Central memory CD8-positive, alpha-beta T cell (primary cell): ENCODE data around the gene PRELP.

ENCODE experiments used
- ATAC-seq: fragments of 150-1000 bp; cut with Tn5 transposase; replicated peaks from 2 replicates; pipeline ENCODE4 v1.10.0; 2022; ENCODE audit warnings: mild to moderate bottlenecking, moderate FRiP score, moderate number of reproducible peaks; ENCODE audit not compliant: poor library complexity, severe bottlenecking; ENCODE audit errors: extremely low read depth
- DNase-seq, 2 donors: peaks; one replicate each; pipeline ENCODE4 v3.0.0; 2021; ENCODE audit warnings: low spot score in 2 of 2
- H3K27ac Mint-ChIP-seq: one replicate; pipeline ENCODE4 v1.8.0; 2022; ENCODE audit warnings: low read depth, mild to moderate bottlenecking, moderate library complexity, mixed read lengths
- H3K27me3 Mint-ChIP-seq: one replicate; pipeline ENCODE4 v1.8.0; 2022; ENCODE audit warnings: mixed read lengths
- H3K36me3 Mint-ChIP-seq: one replicate; pipeline ENCODE4 v1.8.0; 2022; ENCODE audit warnings: mild to moderate bottlenecking, moderate library complexity, mixed read lengths; ENCODE audit not compliant: insufficient read depth
- H3K4me1 Mint-ChIP-seq: one replicate; pipeline ENCODE4 v1.8.0; 2022; ENCODE audit warnings: mixed read lengths
- H3K4me3 Mint-ChIP-seq: one replicate; pipeline ENCODE4 v1.8.0; 2022; ENCODE audit warnings: mild to moderate bottlenecking, moderate library complexity, mixed read lengths
- H3K9me3 Mint-ChIP-seq: one replicate; pipeline ENCODE4 v1.8.0; 2022; ENCODE audit warnings: mixed read lengths

Gene PRELP

GRCh38 chr1:203475012-203475981 lies at the start of gene PRELP:
TSS of gene PRELP (plus strand) at chr1:203475806. CDS start at chr1:203483185, 7,379 bp downstream.
- Mint-ChIP-seq H3K4me3 (no peak within 1 kb of the TSS), H3K27ac (no peak within 1 kb of the TSS), H3K4me1 (no peaks in the 10 kb centered on the region), H3K9me3 (no peaks in the 10 kb centered on the region), H3K36me3 (no peaks in the 10 kb centered on the region), H3K27me3 (peaks cover 54% of the 10 kb centered on the region)
- DNase-seq = no peak
- ATAC-seq = no peak

GRCh38 chr1:203426366-203426765 lies 49.2 kb upstream of the PRELP start:
- no peak for ATAC-seq
- Mint-ChIP-seq H3K4me3 (no peak overlapping the region), H3K9me3 (no peaks in the 10 kb centered on the region), H3K27me3 (peaks cover 82% of the 10 kb centered on the region), H3K27ac (no peak overlapping the region), H3K4me1 (no peaks in the 10 kb centered on the region), H3K36me3 (no peaks in the 10 kb centered on the region)
- DNase-seq = no peak

GRCh38 chr1:203426870-203427269 lies 48.7 kb upstream of the PRELP start:
- Mint-ChIP-seq H3K27ac (no peak overlapping the region), H3K36me3 (no peaks in the 10 kb centered on the region), H3K9me3 (no peaks in the 10 kb centered on the region), H3K4me1 (no peaks in the 10 kb centered on the region), H3K27me3 (peaks cover 82% of the 10 kb centered on the region), H3K4me3 (no peak overlapping the region)
- ATAC-seq (no peak), DNase-seq (no peak)

GRCh38 chr1:203427451-203427850 lies 48.2 kb upstream of the PRELP start:
- Mint-ChIP-seq H3K4me3 (no peak overlapping the region), H3K9me3 (no peaks in the 10 kb centered on the region), H3K36me3 (no peaks in the 10 kb centered on the region), H3K27me3 (peaks cover 82% of the 10 kb centered on the region), H3K4me1 (no peaks in the 10 kb centered on the region), H3K27ac (no peak overlapping the region)
- no peak for DNase-seq
- ATAC-seq = no peak

GRCh38 chr1:203428981-203429599 lies 46.5 kb upstream of the PRELP start:
- Mint-ChIP-seq H3K4me1 (no peaks in the 10 kb centered on the region), H3K27ac (no peak overlapping the region), H3K4me3 (no peak overlapping the region), H3K27me3 (peaks cover 84% of the 10 kb centered on the region), H3K36me3 (no peaks in the 10 kb centered on the region), H3K9me3 (no peaks in the 10 kb centered on the region)
- ATAC-seq (no peak), DNase-seq (no peak)

GRCh38 chr1:203435615-203436014 lies 40.0 kb upstream of the PRELP start:
- H3K4me3 Mint-ChIP-seq = no peak overlapping the region
- peaks cover 42% of the 10 kb centered on the region for H3K27me3 Mint-ChIP-seq
- no peaks in the 10 kb centered on the region for H3K4me1 Mint-ChIP-seq
- no peaks in the 10 kb centered on the region for H3K9me3 Mint-ChIP-seq
- H3K27ac Mint-ChIP-seq = no peak overlapping the region
- no peak for ATAC-seq
- peaks cover 1% of the 10 kb centered on the region for H3K36me3 Mint-ChIP-seq
- DNase-seq = no peak

- Mint-ChIP-seq H3K4me3 (no peak overlapping the region), H3K27me3 (peaks cover 48% of the 10 kb centered on the region), H3K36me3 (peaks cover 1% of the 10 kb centered on the region), H3K9me3 (no peaks in the 10 kb centered on the region), H3K4me1 (no peaks in the 10 kb centered on the region), H3K27ac (no peak overlapping the region)
- no peak for ATAC-seq
- DNase-seq = no peak
Observed at GRCh38 chr1:203437696-203438315, 37.8 kb upstream of the PRELP start.

- Mint-ChIP-seq H3K9me3 (no peaks in the 10 kb centered on the region), H3K27ac (no peak overlapping the region), H3K27me3 (peaks cover 45% of the 10 kb centered on the region), H3K4me1 (no peaks in the 10 kb centered on the region), H3K36me3 (peaks cover 1% of the 10 kb centered on the region), H3K4me3 (no peak overlapping the region)
- no peak for DNase-seq
- no peak for ATAC-seq
Observed at GRCh38 chr1:203439131-203439730, 36.4 kb upstream of the PRELP start.

GRCh38 chr1:203440771-203441170 lies 34.8 kb upstream of the PRELP start:
- no peak for DNase-seq
- no peak for ATAC-seq
- H3K4me3 Mint-ChIP-seq = no peak overlapping the region
- H3K4me1 Mint-ChIP-seq = no peaks in the 10 kb centered on the region
- H3K27ac Mint-ChIP-seq = no peak overlapping the region
- H3K9me3 Mint-ChIP-seq = no peaks in the 10 kb centered on the region
- H3K36me3 Mint-ChIP-seq = peaks cover 1% of the 10 kb centered on the region
- H3K27me3 Mint-ChIP-seq = peaks cover 39% of the 10 kb centered on the region

- Mint-ChIP-seq H3K4me3 (no peak overlapping the region), H3K27ac (no peak overlapping the region), H3K9me3 (no peaks in the 10 kb centered on the region), H3K36me3 (peaks cover 1% of the 10 kb centered on the region), H3K4me1 (no peaks in the 10 kb centered on the region), H3K27me3 (peaks cover 39% of the 10 kb centered on the region)
- no peak for DNase-seq
- ATAC-seq = no peak
Observed at GRCh38 chr1:203441766-203442165, 33.8 kb upstream of the PRELP start.

GRCh38 chr1:203442821-203443220 lies 32.8 kb upstream of the PRELP start:
- Mint-ChIP-seq H3K36me3 (peaks cover 1% of the 10 kb centered on the region), H3K27me3 (peaks cover 39% of the 10 kb centered on the region)

GRCh38 chr1:203443296-203443695 lies 32.3 kb upstream of the PRELP start:
- Mint-ChIP-seq H3K4me1 (no peaks in the 10 kb centered on the region), H3K36me3 (peaks cover 1% of the 10 kb centered on the region), H3K4me3 (no peak overlapping the region), H3K27me3 (peaks cover 39% of the 10 kb centered on the region), H3K9me3 (no peaks in the 10 kb centered on the region), H3K27ac (no peak overlapping the region)
- DNase-seq (no peak), ATAC-seq (no peak)

More at GRCh38 chr1:203442821-203443220, 32.8 kb upstream of the PRELP start:
- no peak for ATAC-seq
- Mint-ChIP-seq H3K9me3 (no peaks in the 10 kb centered on the region), H3K4me3 (no peak overlapping the region), H3K4me1 (no peaks in the 10 kb centered on the region), H3K27ac (no peak overlapping the region)
- no peak for DNase-seq
